ENCODE results near the gene EEF2K.

The EEF2K gene

DNA sequence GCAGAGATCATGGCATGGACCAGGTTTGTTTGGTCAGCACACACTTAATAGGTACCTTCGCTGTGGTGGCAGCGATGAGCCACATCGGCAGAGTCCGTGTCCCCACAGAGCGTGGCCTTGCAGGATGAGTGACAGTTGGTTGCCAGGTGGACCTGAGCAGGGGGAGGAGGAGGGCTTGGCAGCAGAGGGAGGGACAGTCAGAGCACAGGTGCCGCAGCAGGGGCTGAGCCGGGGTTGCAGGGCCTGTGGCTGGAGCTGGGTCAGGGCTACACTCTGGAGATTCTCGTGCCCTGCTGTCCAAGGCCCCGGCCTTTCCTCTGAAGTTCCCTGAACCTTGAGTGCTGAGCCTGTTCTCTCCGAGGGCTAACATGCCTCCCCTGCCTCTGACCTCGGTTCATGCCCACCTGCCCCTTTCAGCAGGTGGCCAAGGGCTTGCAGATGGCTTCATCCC lies 116.0 kb downstream of the EEF2K start:
- ATAC-seq (replicated peaks) (no peak), DNase-seq (no peak)
- Mint-ChIP-seq H3K4me1 (no peaks in the 10 kb centered on the region), H3K27ac (no peak overlapping the region), H3K27me3 (no peaks in the 10 kb centered on the region), H3K9me3 (no peaks in the 10 kb centered on the region), H3K4me3 (no peak overlapping the region), H3K36me3 (peaks cover 52 to 63% of the 10 kb centered on the region in 2 donors)

DNA sequence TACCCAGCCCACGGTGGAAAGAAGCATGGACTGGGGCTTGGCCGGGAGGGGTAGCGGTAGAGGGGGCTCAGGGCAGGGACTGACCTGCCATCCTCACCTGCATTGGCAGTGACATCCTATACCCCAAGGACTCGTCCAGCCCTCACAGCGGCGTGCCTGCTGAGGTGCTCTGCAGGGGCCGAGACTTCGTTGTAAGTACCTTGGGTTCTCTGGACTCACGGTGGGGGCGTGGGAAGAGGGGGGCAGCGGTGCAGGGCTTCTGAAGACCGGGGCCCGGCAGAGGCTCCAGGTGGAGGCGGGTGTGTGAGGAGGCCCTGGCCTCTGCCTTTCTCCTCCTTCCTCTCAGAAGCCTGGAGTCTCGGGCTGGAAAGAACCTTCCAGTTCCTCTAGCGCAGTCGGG lies 116.7 kb downstream of the EEF2K start:
- Mint-ChIP-seq H3K27ac (peak overlapping the region; percentile 9), H3K9me3 (no peaks in the 10 kb centered on the region), H3K4me1 (no peaks in the 10 kb centered on the region), H3K4me3 (no peak overlapping the region), H3K27me3 (no peaks in the 10 kb centered on the region), H3K36me3 (peaks cover 45 to 62% of the 10 kb centered on the region in 2 donors)
- no peak for ATAC-seq (replicated peaks)
- DNase-seq = no peak

DNA sequence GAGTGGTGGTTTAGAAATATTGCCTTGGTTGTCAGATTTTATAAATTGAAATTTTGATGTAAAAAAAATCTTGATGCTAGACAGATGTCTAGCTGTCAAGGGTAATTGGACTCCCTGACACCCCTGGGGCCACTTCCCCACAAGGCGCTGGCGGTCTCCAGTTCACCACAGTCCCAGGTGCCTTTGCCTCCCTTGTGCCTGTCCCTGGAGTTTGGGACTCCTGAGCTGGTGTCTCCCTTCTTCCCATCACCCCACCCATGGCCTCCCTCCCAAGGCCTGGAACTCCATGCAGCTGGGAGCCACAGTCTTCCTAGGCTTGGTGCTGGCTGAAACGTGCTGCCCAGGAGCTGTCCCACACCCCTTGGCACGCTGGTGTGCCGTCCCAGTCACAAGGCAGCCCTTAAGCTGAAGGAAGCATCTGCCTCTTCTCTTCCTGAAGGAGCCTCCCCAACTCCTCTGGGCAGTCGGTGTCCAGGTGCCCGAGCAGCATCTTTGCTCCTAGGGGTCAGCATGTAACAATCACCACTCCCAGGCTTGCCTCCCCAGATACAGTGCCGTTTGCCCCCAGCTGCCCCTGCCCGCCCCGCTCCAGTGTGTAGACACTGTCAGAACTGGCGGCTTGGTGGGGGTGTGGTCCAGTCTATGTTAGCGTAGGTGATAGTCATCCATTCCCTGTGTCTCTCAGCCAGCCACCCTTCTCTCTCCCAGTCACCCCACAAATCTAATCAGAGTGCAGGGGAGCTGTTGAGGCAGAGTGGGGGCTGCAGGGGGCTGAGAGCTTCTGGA lies 117.3 kb downstream of the EEF2K start:
- no peak for DNase-seq
- no peak for ATAC-seq (replicated peaks)
- Mint-ChIP-seq H3K9me3 (no peaks in the 10 kb centered on the region), H3K4me3 (no peak overlapping the region), H3K27me3 (no peaks in the 10 kb centered on the region), H3K4me1 (no peaks in the 10 kb centered on the region), H3K27ac (peak overlapping the region; percentile 56), H3K36me3 (peaks cover 43 to 67% of the 10 kb centered on the region in 2 donors)

DNA sequence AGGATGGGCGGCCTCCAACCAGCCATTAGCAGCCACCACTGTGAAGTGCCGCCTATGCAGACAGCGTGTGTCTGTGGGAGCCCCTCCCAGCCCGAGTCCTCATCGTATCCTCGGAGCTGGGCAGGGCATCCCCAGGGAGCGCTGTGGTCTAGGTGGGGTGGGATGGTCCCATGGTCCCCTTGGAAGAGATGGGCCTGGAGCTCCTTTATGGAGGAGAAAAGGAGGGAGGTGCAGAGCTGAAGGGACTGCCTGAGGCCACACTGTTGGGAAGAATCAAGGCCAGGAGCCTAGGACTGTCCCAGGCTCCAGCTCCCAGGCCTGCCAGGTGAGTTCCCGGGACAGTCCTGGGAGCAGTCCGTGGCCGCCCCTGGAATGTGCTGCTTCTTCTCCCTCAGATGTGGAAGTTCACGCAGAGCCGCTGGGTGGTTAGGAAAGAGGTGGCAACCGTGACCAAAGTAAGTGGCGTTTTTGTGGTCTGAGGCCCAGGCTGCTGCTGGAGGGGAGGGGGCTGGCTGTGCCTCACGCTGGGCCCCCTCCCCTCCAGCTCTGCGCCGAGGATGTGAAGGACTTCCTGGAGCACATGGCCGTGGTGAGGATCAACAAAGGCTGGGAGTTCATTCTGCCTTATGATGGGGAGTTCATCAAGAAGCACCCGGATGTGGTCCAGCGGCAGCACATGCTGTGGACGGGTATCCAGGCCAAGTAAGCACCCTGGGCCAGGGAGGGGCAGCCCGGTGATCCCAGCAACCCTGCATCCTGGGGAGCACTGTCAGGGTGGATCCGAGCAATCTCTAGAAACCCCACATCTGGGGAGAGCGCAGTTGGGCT lies 118.1 kb downstream of the EEF2K start:
- Mint-ChIP-seq H3K4me3 (no peak overlapping the region), H3K27me3 (no peaks in the 10 kb centered on the region), H3K36me3 (peaks cover 41 to 72% of the 10 kb centered on the region in 2 donors), H3K4me1 (no peaks in the 10 kb centered on the region), H3K9me3 (no peaks in the 10 kb centered on the region), H3K27ac (peak overlapping the region; percentile 65)
- ATAC-seq (replicated peaks) (no peak), DNase-seq (no peak)

DNA sequence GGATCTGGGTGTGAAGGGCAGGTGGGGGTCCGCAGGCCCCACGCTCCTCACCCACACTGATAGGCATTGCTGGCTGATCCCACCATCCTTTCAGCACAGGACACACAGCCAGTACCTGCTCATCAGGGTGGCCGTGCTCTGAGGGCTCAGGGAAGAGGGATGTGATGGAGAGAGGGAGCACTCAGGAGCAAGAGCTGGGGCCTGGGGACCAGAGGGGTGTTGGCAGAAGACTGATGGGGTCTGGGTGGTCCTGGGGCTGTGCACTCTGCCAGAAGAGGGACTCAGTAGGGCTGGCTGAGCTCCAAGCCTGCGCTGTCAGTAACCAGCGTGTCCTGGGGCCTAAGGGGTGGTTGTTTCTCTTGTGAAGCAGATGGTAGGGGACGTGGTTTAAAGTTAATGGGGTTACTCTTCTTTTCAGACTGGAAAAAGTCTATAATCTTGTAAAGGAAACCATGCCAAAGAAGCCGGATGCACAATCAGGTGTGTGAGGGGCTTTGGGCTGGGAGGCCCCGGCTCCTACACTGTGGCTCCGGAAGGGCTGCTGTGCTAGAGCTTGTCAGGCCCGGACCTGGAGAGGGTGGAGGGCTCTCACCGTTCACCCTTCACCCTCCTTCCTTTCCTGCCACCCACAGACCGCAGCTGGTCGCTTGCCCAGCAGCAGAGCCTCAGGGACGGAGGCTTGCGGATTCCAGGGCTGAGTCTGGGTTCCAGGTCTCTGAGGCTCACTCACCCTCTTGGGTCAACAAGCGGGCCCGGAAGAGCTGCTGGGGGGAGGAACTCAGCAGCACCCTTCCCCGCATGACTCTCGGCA lies 118.9 kb downstream of the EEF2K start:
- H3K4me1 Mint-ChIP-seq = no peaks in the 10 kb centered on the region
- no peaks in the 10 kb centered on the region for H3K9me3 Mint-ChIP-seq
- DNase-seq (no peak), ATAC-seq (replicated peaks) (no peak)
- H3K36me3 Mint-ChIP-seq = peaks cover 41 to 80% of the 10 kb centered on the region in 2 donors
- H3K27ac Mint-ChIP-seq = peak overlapping the region; percentile 65
- no peak overlapping the region for H3K4me3 Mint-ChIP-seq
- no peaks in the 10 kb centered on the region for H3K27me3 Mint-ChIP-seq

DNA sequence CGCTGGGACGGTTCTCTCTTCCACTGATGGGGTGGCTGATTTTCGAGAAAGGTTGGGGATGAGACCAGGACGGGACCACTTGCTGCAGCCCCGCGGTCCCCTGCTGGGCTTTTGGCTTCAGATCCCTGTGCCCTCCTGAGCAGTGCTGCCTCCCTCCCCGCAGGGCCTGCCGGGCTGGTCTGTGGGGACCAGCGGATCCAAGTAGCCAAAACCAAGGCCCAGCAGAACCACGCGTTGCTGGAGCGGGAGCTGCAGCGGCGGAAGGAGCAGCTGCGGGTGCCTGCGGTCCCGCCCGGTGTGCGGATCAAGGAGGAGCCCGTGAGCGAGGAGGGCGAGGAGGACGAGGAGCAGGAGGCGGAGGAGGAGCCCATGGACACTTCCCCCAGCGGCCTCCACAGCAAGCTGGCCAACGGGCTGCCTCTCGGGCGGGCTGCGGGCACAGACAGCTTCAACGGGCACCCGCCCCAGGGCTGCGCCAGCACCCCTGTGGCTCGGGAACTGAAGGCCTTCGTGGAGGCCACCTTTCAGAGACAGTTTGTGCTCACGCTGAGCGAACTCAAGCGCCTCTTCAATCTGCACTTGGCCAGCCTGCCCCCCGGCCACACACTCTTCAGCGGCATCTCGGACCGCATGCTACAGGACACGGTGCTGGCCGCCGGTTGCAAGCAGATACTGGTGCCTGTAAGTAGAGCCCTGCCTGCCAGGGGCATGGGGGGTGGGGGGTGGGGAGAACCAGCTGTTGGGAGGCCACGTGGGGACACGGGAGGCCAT lies 119.7 kb downstream of the EEF2K start:
- DNase-seq = no peak
- H3K9me3 Mint-ChIP-seq = no peaks in the 10 kb centered on the region
- H3K27ac Mint-ChIP-seq = no peak overlapping the region
- no peak for ATAC-seq (replicated peaks)
- H3K36me3 Mint-ChIP-seq = peaks cover 43 to 84% of the 10 kb centered on the region in 2 donors
- H3K27me3 Mint-ChIP-seq = no peaks in the 10 kb centered on the region
- H3K4me1 Mint-ChIP-seq = no peaks in the 10 kb centered on the region
- no peak overlapping the region for H3K4me3 Mint-ChIP-seq

DNA sequence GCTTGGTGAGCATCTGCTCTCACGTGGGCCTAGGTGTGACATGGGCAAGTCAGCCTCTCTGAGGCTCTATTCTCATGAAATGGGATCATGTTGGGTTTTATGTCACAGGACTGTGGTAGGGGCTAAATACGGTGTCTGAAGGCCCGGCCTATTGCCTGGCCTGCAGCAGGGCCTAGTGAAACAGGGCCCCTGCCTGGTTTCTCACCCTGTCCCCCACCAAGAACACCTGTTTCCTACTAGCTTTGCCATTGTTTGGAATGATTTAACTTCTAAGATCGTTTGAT lies 120.2 kb downstream of the EEF2K start:
- Mint-ChIP-seq H3K36me3 (peaks cover 41 to 83% of the 10 kb centered on the region in 2 donors), H3K4me3 (no peak overlapping the region), H3K27me3 (no peaks in the 10 kb centered on the region), H3K4me1 (no peaks in the 10 kb centered on the region), H3K27ac (no peak overlapping the region), H3K9me3 (no peaks in the 10 kb centered on the region)
- no peak for DNase-seq
- no peak for ATAC-seq (replicated peaks)

DNA sequence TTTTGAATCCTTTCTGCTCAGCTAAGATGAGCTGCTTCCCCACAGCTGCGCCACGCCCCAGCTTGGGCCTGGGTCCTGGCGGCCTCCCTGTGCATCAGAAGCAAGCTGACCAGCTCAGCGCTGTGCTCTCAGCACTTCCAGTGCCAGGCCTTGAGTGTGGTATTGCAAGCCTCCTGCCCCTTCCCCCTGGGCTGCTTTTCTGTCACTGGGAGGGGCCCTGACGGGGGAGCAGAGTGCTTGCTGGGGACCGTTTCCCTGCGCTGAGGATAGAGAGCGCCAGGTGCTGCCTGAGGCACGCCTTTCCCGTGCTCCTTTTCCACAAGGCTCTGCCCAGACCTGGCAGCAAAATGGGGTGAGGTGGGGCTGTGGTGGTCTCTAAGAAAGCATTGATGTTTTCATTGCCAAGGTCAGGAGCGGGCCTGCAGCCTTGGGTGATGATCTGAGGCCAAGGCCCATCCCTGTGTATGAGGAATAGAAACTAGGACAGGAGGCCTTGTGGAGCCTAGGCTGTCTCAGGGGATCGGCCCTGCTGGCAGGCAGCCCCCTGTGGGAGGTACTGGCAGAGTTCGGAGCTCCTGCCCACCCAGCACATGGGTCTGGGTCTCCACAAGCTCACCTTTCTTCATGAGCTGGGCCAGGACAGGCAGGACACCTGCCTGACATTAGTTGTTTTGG lies 120.8 kb downstream of the EEF2K start:
- no peak for DNase-seq
- H3K9me3 Mint-ChIP-seq = no peaks in the 10 kb centered on the region
- no peaks in the 10 kb centered on the region for H3K4me1 Mint-ChIP-seq
- ATAC-seq (replicated peaks) = no peak
- no peaks in the 10 kb centered on the region for H3K27me3 Mint-ChIP-seq
- peak overlapping the region; percentile 62 for H3K27ac Mint-ChIP-seq
- no peak overlapping the region for H3K4me3 Mint-ChIP-seq
- peaks cover 45 to 86% of the 10 kb centered on the region in 2 donors for H3K36me3 Mint-ChIP-seq

DNA sequence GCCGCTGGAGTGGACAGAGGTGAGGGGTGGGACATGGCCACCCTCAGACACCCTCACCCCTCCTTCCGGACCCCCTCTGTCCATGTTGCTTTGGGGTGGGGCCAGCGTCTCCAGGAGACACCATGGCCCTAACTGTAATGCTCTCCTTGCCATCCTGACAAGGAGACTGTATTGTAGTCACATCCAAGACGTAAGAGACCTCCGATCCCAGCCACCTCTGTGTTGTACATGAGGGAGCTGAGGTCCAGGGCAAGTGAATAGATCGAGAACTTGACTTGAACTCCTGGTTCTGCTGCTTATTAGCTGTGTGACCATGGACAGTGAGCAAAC lies 121.3 kb downstream of the EEF2K start:
- H3K4me3 Mint-ChIP-seq = no peak overlapping the region
- peaks cover 47 to 87% of the 10 kb centered on the region in 2 donors for H3K36me3 Mint-ChIP-seq
- no peaks in the 10 kb centered on the region for H3K27me3 Mint-ChIP-seq
- no peak for ATAC-seq (replicated peaks)
- no peaks in the 10 kb centered on the region for H3K4me1 Mint-ChIP-seq
- H3K27ac Mint-ChIP-seq = peak overlapping the region; percentile 62
- H3K9me3 Mint-ChIP-seq = no peaks in the 10 kb centered on the region
- no peak for DNase-seq

DNA sequence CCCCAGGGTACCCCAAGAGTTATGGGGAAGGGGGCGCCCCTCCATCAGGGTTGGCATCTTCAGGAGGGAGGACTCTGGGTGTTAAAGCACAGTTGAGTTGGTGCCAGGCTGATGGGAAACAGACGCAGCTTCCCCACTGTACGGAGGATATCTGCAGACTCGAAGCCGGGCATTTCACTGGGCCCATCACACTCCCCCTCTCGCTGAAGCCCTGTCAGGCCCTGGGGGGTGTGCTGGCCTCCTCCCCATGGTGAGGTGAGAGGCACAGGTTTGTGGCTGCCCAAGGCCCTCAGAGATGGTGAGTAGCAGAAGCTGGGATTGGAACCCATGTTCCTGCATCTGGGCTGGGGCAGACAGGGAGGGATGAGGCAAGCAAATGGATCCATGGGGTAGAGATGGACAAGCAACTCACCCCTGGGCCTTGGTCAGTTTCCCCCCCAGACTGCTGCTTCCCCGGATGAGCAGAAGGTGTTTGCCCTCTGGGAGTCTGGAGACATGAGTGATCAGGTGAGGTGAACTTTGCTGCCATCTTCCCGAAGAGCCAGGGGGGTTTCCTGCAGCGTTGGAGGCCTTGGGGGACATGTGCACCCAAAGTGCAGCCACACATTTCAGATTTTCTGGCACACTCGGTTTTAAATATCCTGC lies 122.1 kb downstream of the EEF2K start:
- no peaks in the 10 kb centered on the region for H3K9me3 Mint-ChIP-seq
- H3K27ac Mint-ChIP-seq = peak overlapping the region; percentile 62
- H3K4me3 Mint-ChIP-seq = no peak overlapping the region
- H3K4me1 Mint-ChIP-seq = no peaks in the 10 kb centered on the region
- no peaks in the 10 kb centered on the region for H3K27me3 Mint-ChIP-seq
- DNase-seq = no peak
- no peak for ATAC-seq (replicated peaks)
- peaks cover 43 to 84% of the 10 kb centered on the region in 2 donors for H3K36me3 Mint-ChIP-seq

DNA sequence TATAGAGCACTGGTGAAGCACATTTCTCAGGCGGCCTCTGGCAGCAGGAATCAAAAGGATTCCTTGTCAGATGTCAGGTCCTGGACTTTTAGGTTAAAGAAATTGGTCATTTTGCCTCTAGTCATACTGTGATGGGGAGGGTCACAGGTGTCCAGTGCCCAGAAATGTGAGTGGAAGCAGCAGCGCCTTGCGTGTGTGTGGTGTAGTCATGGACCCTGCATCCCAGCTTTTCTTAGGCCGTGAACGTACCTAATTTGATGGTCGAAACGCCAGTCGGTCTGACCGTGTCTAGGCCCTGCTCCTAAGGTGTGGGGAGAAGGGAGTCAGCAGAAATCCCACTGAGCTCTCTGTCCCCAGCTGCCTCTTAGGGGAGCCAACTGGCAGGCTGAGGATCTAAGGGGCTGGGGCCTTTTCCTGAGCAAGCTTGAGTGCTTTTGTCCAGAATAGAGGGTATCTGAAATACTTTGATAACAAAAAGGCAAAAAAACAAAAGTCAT lies 123.2 kb downstream of the EEF2K start:
- Mint-ChIP-seq H3K36me3 (peaks cover 43 to 84% of the 10 kb centered on the region in 2 donors), H3K9me3 (peaks cover 0 to under 1% of the 10 kb centered on the region in 2 donors), H3K27ac (no peak overlapping the region), H3K27me3 (no peaks in the 10 kb centered on the region), H3K4me3 (no peak overlapping the region), H3K4me1 (no peaks in the 10 kb centered on the region)
- DNase-seq (no peak), ATAC-seq (replicated peaks) (no peak)

DNA sequence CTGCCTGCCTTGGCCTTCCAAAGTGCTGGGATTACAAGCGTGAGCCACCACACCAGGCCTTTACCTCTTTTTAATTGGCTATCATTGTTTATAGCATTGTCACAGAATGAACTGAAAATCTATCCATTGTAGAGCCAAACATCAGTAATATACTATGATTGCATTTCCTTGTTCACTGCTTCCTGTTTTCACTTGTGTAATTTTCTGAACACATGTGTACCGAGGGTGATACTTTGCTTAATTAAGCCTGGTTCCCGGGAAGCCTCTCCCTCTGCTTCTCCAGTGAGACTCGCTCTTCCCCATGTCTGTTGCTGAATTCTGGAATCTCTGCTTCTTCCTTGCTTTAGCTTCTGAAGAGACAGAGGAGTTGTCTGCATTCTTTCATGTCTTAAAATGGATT lies 124.2 kb downstream of the EEF2K start:
- ATAC-seq (replicated peaks) (no peak), DNase-seq (no peak)
- Mint-ChIP-seq H3K27me3 (no peaks in the 10 kb centered on the region), H3K9me3 (peaks cover 0 to 3% of the 10 kb centered on the region in 2 donors), H3K4me1 (no peaks in the 10 kb centered on the region), H3K4me3 (no peak overlapping the region), H3K27ac (no peak overlapping the region), H3K36me3 (peaks cover 49 to 88% of the 10 kb centered on the region in 2 donors)

DNA sequence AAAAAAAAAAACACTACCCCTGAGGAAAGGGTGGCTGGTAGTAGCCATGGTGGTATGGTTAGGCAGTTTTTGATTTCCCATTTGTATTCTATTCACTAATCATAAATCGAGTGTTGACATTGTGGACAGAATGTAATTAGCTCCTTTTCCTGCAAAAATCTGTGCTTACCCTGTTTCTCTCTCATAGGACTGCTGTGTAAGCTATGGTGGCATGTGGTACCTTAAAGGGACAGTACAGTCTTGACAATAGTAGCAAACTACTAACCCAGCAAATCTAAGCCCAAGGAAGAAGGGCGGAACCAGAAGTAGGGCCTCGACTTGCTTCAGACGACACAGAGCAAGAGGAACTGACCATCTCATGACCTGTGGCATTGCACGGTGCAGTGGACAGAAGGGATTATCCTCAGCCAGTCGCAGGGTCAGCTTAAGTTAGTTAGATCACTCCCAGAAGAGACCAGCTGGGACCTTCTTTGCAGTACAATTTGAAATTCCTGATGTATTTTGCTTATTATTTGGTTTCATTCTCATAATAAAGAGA lies 127.4 kb downstream of the EEF2K start:
- no peak overlapping the region for H3K27ac Mint-ChIP-seq
- no peaks in the 10 kb centered on the region for H3K27me3 Mint-ChIP-seq
- H3K4me1 Mint-ChIP-seq = no peaks in the 10 kb centered on the region

More for the DNA sequence above, 127.4 kb downstream of the EEF2K start:
- Mint-ChIP-seq H3K4me3 (no peak overlapping the region), H3K36me3 (peaks cover 71 to 91% of the 10 kb centered on the region in 2 donors), H3K9me3 (peaks cover 22 to 23% of the 10 kb centered on the region in 2 donors)
- ATAC-seq (replicated peaks) (no peak), DNase-seq (no peak)
